DOHH2 (cell line): ENCODE measurements around the gene CEP20.

ENCODE experiments used
- H3F3A ChIP-seq: fragments of 200-600 bp; sonication (generic), shearing (Covaris generic); 2 replicates; pipeline ENCODE4 v1.6.0; 2016; ENCODE audit warnings: antibody characterized with exemption, mild to moderate bottlenecking; ENCODE audit not compliant: control insufficient read depth, insufficient read depth
- H3K27ac ChIP-seq: fragments of 200-600 bp; sonication (generic); 2 replicates; pipeline ENCODE4 v1.5.1; 2014; ENCODE audit warnings: low read depth, mild to moderate bottlenecking, low read length, moderate library complexity
- H3K27me3 ChIP-seq: fragments of 200-600 bp; sonication (generic); 2 replicates; pipeline ENCODE4 v1.6.1; 2014; ENCODE audit warnings: mild to moderate bottlenecking, low read length, mixed read lengths; ENCODE audit not compliant: control insufficient read depth
- H3K36me3 ChIP-seq: fragments of 200-600 bp; sonication (generic); 2 replicates; pipeline ENCODE4 v1.6.1; 2014; ENCODE audit warnings: mild to moderate bottlenecking, low read length, moderate library complexity, mixed read lengths; ENCODE audit not compliant: control insufficient read depth
- H3K4me1 ChIP-seq: fragments of 200-600 bp; sonication (generic); 2 replicates; pipeline ENCODE4 v1.6.1; 2014; ENCODE audit warnings: mild to moderate bottlenecking, low read length, mixed read lengths; ENCODE audit not compliant: control insufficient read depth
- H3K4me2 ChIP-seq: fragments of 200-600 bp; sonication (generic); 2 replicates; pipeline ENCODE4 v1.6.0; 2014; ENCODE audit warnings: mild to moderate bottlenecking, low read length, moderate library complexity
- H3K4me3 ChIP-seq: fragments of 200-600 bp; sonication (generic); 2 replicates; pipeline ENCODE4 v1.5.1; 2014; ENCODE audit warnings: mild to moderate bottlenecking, low read length, mixed read lengths
- H3K79me2 ChIP-seq: fragments of 200-600 bp; sonication (generic); 2 replicates; pipeline ENCODE4 v1.6.1; 2014; ENCODE audit warnings: mild to moderate bottlenecking, low read length, mixed read lengths; ENCODE audit not compliant: control insufficient read depth
- H3K9me2 ChIP-seq: fragments of 200-600 bp; sonication (generic); replicated peaks from 2 replicates; pipeline ENCODE4 v1.6.1; 2014; ENCODE audit warnings: mild to moderate bottlenecking, low read length, mixed read lengths; ENCODE audit not compliant: control insufficient read depth
- H3K9me3 ChIP-seq: fragments of 200-600 bp; sonication (generic); 2 replicates; pipeline ENCODE4 v1.6.1; 2014; ENCODE audit warnings: antibody characterized with exemption, low read length, mixed read lengths; ENCODE audit not compliant: control insufficient read depth, insufficient read depth
- H4K20me1 ChIP-seq: fragments of 200-600 bp; sonication (generic); 2 replicates; pipeline ENCODE4 v1.6.0; 2014; ENCODE audit warnings: low read depth, mild to moderate bottlenecking, antibody characterized with exemption, low read length, moderate library complexity; ENCODE audit not compliant: control insufficient read depth, insufficient read depth
- CTCF ChIP-seq: fragments of 200-600 bp; sonication (generic); IDR thresholded peaks from one replicate; pipeline ENCODE4 v1.5.1; 2014; ENCODE audit warnings: antibody characterized with exemption, mild to moderate bottlenecking, low read depth, low read length; ENCODE audit not compliant: poor library complexity, severe bottlenecking
- EZH2phosphoT487 ChIP-seq: fragments of 200-600 bp; sonication (generic); IDR thresholded peaks from 2 replicates; pipeline ENCODE4 v1.6.1; 2017; ENCODE audit warnings: borderline replicate concordance, mild to moderate bottlenecking, antibody characterized with exemption, low read length, moderate library complexity, mixed read lengths

The CEP20 gene

DNA sequence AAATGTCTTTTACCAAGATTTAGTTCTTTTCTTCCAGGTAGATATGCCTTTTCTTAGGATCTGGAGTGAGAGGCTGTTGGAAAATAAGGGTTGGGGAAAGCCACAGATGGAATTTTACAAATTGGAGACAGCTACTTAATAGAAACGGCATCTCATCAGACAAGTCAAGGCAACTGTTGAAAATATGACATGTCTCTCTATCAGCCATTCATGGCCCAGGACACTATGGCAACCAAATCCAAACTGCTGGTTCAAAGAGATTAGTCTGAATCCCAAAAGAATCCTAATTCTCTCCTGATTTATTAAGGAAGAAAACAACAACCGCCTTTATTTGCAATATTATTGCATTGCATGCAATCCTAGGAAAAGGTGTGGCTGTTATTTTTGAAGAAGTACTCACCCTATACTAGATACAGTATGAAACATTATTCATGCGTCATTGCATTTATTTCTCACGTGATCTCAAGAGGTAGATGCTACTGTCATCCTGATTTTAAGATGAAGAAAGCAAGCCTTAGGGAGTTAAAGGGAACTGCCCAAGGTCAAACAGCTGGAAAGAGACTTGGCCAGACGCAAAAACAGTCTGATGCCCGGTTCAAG, 12.6 kb upstream of the CEP20 start:
- no peaks in the 10 kb centered on the region for H3K9me3 ChIP-seq
- peaks cover 21% of the 10 kb centered on the region for H3K4me1 ChIP-seq
- no peak overlapping the region for H3K4me3 ChIP-seq
- no peaks in the 10 kb centered on the region for H4K20me1 ChIP-seq
- H3K36me3 ChIP-seq = no peaks in the 10 kb centered on the region
- no peaks in the 10 kb centered on the region for H3K79me2 ChIP-seq
- H3K27me3 ChIP-seq = no peaks in the 10 kb centered on the region
- peak overlapping the region; percentile 9; the same call in 1 of the 2 replicates for H3K4me2 ChIP-seq
- no peak overlapping the region for H3K27ac ChIP-seq
- no peaks in the 10 kb centered on the region for H3K9me2 ChIP-seq
- H3F3A ChIP-seq = no peaks in the 10 kb centered on the region
- TF ChIP-seq EZH2phosphoT487 = no peak
- TF ChIP-seq CTCF = no peak

DNA sequence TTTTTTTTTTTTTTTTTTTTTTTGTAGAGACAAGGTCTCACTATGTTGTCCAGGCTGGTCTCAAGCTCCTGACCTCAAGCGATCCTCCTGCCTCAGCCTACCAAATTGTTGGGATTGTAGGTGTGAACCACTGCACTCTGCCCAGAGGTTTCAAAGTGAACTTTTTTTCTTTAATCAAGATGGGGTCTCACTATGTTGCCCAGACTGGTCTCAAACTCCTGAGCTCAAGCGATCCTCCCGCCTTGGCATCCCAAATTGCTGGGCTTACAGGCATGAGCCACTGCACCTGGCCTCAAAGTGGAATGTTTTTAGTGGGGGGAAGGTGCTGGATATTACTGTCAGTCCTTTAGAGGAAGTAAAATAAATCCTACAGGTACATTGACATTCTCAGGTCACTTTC, 12.0 kb upstream of the CEP20 start:
- Histone ChIP-seq H3K79me2 (no peaks in the 10 kb centered on the region), H3K27ac (no peak overlapping the region), H3K4me2 (no peak overlapping the region), H4K20me1 (no peaks in the 10 kb centered on the region), H3K36me3 (no peaks in the 10 kb centered on the region), H3K4me1 (peaks cover 21% of the 10 kb centered on the region), H3K4me3 (no peak overlapping the region), H3K9me3 (no peaks in the 10 kb centered on the region), H3K9me2 (no peaks in the 10 kb centered on the region), H3K27me3 (no peaks in the 10 kb centered on the region), H3F3A (no peaks in the 10 kb centered on the region)
- TF ChIP-seq EZH2phosphoT487 (no peak), CTCF (no peak)

DNA sequence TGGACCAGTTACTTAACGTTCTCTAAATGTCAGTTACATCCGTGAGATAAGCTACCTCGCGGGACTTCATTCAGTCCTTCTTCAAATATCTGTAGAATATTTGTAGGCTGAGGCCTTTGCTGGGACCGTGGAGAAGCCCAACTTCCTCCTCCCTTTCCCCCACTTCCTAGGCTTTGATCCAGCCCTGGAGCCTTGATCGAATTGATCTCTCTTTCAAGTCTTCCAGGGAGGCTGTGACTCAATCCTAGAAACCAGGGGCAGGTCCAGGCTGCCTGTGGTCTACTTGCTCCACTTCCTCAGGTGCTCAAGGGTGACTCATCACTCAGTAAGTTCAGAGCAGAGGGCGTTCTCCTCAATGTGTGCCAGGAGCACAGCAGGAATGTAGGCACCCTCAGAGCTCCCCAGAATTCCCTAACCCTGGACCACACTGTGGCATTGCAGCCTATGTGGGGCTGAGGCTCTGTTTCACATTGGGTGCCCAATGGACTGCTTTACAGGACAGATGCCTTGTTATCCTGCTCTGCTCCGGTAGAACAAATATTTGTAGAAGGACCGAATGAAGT, 11.2 kb upstream of the CEP20 start:
- Histone ChIP-seq H3K27me3 (no peaks in the 10 kb centered on the region), H3K36me3 (no peaks in the 10 kb centered on the region), H4K20me1 (no peaks in the 10 kb centered on the region), H3K4me2 (no peak overlapping the region), H3K27ac (no peak overlapping the region), H3K9me3 (no peaks in the 10 kb centered on the region), H3K4me3 (no peak overlapping the region), H3K4me1 (peaks cover 21% of the 10 kb centered on the region), H3K79me2 (no peaks in the 10 kb centered on the region), H3F3A (no peaks in the 10 kb centered on the region), H3K9me2 (no peaks in the 10 kb centered on the region)
- TF ChIP-seq CTCF (no peak), EZH2phosphoT487 (no peak)
